ENCODE measurements around the gene MYOM3.

The MYOM3 gene

GRCh38 chr1:24111996-24112779 lies at the start of gene MYOM3:
Gene MYOM3, minus strand, starts transcription at chr1:24112135. Its CDS starts 3,499 bp downstream, at chr1:24108636.
- peak; percentile 35 for DNase-seq

DNA sequence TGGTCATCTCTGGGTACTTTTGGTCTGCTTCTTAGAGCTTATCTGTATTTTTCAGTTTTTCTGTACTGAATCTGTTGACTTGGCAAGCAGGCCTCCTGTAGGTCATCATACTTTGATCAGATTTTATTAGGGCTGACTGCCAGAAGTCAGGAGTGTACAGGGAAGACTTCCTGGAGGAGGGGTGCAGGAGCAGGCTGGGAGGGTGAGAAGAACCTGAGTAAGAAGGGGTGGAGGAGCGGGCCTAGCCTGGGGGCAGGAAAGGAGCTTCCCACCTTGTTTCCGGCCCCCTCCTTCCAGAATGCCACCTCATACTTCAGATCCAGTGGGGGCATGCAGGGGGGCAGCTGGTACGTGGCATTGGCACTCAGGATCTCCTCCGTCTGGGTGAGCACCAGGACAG lies 49.3 kb upstream of the MYOM3 start:
- DNase-seq = no peak

DNA sequence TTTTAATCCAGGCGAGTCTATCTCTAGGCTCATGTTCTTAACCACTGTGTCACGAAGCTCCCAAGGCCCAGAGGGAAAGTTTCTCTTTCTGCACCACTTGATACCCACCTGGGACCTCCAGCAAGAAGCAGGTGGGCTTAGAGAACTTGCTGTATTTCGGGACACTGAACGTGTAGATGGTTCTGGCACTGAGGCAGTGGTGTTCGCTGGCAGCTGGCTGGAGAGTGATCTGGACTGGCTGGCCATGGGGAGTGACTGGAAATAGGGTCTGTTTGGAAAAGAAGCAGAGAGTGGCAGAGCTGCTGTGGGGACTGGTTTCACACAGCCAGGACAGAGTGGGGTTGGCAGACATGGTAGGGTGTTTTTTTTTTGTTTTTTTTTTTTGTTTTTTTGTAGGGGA lies 47.4 kb upstream of the MYOM3 start:
- DNase-seq = no peak

DNA sequence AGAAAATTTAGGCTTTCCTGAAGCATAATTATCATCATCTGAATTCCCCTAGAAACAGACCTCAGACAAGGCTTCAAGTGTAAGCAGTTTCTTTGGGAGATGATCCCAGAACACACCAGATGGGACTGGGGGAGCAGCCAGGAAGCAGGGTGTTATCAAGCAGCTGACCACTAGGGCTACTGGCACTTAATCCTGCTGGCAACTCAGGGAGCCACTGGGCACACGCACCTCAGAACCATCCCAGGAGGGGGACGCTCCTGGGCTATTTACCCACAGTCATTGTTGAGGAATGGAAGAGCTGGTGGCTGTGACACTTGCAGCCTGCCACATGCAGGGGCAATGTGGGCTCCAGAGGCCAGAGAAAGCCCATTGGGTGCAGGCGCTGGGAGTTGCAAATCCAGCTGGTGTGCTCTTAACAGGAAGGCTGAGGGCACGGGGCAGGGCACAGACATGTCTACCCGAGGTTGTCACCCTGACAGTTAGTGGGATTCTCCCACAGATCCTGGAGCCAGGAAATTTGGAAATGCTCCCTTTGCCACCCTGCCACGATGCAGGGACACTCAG lies 46.1 kb upstream of the MYOM3 start:
- no peak for DNase-seq

DNA sequence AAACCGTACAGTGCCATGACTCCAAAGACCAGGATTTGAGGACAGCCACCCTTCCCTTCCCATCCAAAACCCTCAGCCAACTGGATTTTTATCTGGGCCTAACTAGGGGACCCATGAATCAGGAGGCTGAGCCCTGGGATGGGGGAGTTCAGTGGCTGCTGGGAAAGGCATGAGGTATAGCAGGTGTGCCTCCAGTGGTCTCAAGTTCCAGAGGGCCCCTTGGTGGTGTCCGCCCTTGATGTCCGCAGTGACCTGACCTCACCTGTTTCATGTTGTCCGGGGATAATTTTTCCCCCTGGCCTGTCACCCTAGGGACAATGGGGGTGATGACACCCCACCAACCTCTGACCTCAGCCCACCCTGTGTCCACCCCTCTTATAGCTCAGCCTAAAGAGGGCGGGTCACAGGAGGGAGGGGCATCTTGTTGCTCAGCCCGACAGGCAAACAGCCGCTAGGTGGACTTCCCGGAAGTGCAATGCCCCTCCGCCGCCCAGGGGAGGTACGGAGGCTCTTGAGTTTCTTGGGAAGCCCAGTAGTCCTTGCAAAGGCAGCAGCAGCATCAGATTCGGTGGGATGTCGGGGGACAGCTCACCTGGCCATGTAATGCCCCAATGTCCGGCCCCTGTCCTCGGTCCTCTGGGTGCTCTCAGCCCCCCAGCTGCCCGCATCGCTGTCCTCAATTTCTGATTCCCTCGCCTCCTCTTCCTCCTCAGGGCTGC lies 44.8 kb upstream of the MYOM3 start:
- no peak for DNase-seq

- no peak for DNase-seq
Observed at GRCh38 chr1:24155011-24155782, 43.3 kb upstream of the MYOM3 start.

DNA sequence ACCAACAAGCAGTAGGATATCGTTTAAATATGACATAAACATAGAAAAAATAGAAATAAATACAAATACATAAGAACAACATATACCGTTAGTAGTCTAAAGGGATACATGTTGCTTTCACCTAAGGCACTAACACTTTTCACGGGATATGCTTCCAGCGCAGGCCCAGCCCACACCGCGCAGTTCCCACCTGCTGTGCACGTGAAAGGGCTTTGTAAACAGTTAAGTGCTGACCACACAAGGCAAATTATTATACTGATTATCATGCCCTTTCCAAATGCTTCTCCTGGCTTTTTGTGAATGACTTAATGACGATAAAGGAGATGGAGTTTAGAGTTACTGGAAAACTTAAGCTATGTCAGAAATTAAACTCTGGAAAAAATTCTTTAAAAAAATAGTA lies 42.3 kb upstream of the MYOM3 start:
- DNase-seq = no peak

DNA sequence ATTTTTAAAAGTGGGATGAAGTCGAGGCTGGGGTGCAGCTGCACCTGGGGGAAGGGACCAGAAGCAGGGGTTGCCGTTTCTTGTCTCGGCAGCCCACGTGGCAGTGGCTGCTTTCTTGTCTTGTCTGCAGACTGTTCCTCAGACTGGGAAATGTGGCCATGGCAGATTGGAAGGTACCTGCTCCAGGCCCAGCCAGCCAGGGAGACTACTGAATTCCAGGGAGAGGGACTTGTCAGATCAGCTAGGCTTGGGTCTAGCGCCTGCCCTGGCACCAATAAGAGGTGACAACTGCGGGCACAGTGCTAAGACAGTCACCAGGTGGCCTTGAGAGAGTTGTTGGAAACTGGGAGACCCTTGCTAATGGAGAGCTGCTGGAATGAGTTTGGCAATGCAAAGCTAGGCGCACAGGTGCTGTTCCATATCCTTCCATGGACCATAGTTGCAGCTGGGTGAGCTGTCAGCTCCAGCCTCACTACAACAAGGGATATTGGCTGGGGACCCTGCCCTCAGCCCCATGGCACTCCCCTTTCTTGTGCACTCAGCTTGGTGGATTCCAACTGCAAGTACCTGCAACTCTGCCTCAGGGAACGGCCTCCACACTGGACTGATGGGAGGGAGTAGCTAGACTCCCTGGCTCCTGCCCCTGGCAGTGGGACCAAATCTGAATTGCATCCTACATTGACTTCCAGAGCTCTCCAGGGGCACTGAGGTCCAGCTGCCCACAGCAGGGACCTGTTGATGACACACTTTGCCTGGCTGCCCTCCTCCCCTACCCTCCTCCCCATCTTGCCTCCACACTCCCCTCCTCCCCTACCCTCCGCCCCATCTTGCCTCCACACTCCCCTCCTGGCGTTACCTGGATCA lies 40.9 kb upstream of the MYOM3 start:
- DNase-seq = no peak

DNA sequence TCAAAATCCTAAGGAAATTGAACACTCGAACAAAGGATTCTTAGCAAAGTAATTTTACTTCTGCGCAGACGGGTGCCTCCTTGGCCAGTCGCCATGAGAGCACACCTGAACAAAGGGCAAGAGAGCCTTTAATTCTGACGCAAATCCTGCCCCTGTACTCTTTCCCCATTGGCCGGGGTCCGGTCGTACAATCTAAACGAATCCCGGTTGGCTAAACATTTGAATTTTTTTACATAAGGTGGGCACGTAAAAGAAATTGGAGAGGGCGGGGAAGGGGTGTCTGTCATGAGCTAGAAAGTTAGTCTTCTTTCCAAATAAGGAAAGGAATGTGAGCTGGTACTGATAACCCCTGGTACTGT lies 39.2 kb upstream of the MYOM3 start:
- no peak for DNase-seq

DNA sequence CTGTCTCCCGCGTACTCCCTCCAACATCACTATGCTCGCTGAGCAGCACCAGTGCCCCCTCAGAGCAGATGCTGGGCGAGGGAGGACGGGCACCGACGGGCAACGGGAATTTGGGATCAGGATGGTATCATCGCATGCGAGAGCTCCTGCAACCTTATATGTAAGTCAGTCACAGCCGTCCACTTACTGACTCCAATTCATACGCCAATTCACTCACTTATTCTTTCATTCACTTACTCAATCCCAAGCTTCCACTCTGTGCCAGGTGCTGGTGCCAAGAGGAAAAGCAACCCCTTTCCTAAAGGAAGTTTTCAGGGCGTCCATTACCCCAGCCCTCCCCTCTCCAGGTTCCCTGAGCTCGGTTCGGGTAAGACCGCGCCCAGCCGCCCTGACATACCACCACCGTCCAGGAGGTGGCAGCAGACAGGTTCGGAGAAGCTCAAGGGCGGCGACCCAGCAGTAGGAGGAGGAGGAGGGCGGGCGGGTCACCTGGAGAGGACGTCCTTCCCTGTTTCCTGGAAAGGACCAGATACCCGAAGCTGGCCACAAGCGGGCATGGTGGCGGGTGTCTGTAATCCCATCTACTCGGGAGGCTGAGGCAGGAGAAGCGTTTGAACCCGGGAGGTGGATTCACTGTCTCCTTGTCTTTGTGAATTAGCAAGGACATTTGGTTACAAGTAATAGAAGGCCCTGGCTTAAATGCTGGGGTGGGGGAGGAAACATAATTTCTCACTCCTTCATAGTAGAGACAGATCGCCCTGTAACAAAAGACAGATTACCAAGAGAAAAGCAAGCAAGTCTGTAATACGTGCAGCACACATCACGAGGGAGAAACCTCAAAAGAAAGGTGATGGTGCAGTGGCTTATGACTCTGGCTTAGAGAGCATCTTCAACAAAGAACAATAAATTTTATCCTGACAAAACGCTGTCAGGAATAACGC lies 38.6 kb upstream of the MYOM3 start:
- DNase-seq = peak; percentile 31

DNA sequence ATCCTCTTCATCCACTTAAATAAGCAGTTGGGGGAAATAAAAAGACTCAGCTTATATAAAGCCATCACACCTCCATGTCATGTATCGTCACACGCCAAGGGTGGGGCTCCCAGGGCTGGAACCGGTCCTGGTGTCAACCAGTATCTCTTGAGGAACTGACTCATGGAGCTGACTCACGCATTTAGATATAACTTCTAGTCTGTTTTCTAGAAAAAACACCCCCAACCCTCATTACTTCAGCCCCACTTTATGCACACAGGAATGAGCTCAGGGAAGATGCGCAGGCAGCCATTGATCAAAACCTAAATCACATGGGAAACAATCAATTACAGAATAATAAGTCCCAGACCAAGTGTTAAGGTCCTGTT lies 37.9 kb upstream of the MYOM3 start:
- no peak for DNase-seq

GRCh38 chr1:24147816-24148215 lies 35.9 kb upstream of the MYOM3 start:
- no peak for DNase-seq

- DNase-seq = no peak
Observed at GRCh38 chr1:24147194-24147593, 35.3 kb upstream of the MYOM3 start.

DNA sequence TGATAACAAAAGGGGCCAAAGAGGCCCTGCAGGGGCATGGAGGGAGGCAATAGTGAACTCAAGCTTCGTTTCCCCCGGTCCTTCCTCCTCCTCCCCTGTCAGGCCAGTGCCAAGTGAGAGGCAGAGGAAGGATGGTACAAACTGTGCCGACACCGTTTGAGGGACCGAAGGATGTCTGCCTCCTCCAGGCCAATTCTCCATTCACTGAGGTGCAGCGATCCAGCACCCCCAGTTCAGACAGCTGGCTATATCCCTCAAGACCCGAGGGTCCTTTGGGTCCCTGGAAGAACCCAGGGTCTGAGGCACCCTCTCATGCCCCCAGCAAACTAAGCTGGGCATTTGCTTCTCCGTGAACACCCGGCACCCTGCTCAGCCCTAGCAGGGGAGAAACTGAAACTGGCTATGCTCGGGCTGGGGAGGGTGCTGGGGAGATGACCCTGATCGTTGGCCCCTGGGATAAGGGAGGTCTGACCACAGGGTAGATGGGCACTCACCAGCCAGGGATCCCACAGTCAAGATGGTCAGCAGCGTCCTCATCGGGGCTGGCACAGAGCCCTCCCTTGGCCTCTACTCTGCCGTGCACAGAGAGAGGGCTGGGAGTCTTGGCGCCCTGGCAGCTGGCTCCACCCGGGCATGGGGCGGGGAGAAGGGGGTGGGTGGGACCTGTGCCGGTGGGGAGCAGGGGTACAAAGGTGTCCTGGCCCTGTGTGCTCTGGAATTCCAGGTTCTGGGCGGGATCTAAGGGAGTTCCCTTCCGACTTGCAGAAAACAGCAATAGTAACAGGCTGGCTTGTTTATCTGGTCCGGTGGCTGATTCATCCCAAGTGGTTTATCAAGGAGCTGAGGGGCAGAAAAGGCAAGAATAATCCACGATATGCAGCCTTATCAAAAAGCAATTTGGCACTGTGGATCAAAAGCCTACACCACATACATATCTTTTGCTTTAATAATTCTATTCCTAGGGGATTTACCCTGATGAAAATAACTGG lies 30.9 kb upstream of the MYOM3 start, which contains the start of gene IL22RA1:
TSS of gene IL22RA1 (minus strand) at position 595 of the 989 bp plus-strand sequence. CDS start at position 537, 58 bp downstream.
- DNase-seq = no peak

DNA sequence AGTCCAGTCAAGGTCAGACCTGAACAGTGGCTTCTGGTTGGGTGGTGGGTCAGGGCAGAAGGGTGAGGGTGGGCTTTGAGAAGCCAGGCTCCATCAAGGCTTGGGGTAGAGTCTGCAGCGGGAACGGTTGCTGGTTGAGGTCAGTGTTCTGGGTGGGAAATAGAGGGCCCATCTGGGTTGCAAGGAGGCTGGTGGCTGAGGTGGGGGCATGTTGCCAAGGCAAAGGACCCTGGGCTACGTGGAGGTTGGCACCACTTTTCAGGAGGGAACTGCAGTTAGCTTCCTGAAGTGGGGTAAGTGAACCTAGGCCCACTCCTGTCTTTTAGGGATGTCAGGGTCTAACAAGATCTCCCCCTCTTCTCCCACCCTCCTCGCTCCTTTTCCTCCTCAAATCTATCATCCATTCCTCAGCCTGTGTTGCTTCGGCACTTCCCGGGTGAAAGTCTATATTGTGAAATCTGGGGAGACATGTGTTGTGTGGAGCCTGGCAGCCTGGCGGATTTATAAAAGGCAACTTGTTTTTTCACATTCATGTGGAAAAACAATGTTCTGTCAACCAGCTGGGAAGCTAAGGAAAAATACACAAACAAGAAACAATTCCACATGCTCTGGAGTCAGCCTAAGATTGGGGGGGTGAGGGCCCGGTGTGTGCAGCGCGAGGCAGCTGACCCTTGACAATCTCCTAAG lies 29.5 kb upstream of the MYOM3 start:
- DNase-seq = no peak

- no peak for DNase-seq
Observed at GRCh38 chr1:24140741-24141181, 28.8 kb upstream of the MYOM3 start.

- DNase-seq = no peak
Observed at GRCh38 chr1:24139841-24140425, 28.0 kb upstream of the MYOM3 start.

- DNase-seq = no peak
Observed at GRCh38 chr1:24139222-24139489, 27.2 kb upstream of the MYOM3 start.
